Mucosa of descending colon (tissue), 3 donors: Measurements from ENCODE around the gene S1PR5. TPM values are rescaled to one million over a fixed set of nuclear protein-coding genes. Genes with fewer than 3 reads are reported as not detected.
A peak's percentile ranks its signal among the peaks of the same experiment; 100 is the strongest.

Experiments
- ATAC-seq: fragments of 200-7000 bp; cut with Tn5 transposase; one replicate; pipeline ENCODE4 v1.9.1; 2020; ENCODE audit warnings: mild to moderate bottlenecking, moderate library complexity
- DNase-seq, 3 donors: peaks; one replicate each; pipeline ENCODE4 v3.0.0-alpha.2; 2020
- H3K36me3 ChIP-seq: fragments of 200-600 bp; one replicate; pipeline ENCODE4 v1.8.0; 2021; ENCODE audit warnings: low read depth, mild to moderate bottlenecking
- H3K4me1 ChIP-seq: fragments of 200-600 bp; one replicate; pipeline ENCODE4 v1.8.0; 2021; ENCODE audit warnings: low read depth, mild to moderate bottlenecking
- H3K4me3 ChIP-seq: fragments of 200-600 bp; one replicate; pipeline ENCODE4 v1.8.0; 2021; ENCODE audit warnings: mild to moderate bottlenecking
- H3K9me3 ChIP-seq: fragments of 200-600 bp; one replicate; pipeline ENCODE4 v1.8.0; 2021; ENCODE audit warnings: mild to moderate bottlenecking
- intact Hi-C, 2 donors: fragments of 100-400 bp; cut with DNase I in 1 of 2; cut with micrococcal nuclease in 1 of 2; formaldehyde crosslinking; loops; one replicate each; pipeline versions ENCODE4 v1.11.0 to v1.11.1; 2022; cut with DNase I, micrococcal nuclease
- total RNA-seq, 3 donors: library from RNA; stranded (reverse); fragmentation: NEBNext Ultra II Directional in 2 of 3; extraction: Animal tissue kit (Norgen Biotek cat#: 25700) in 2 of 3; gene quantifications; one replicate each; pipeline versions ENCODE4 v1.2.1 to v1.2.4, GENCODE V29; 2021 to 2023
- TF ChIP-seq, protein P1 (sequence below): fragments of 200-600 bp; IDR thresholded peaks from one replicate; pipeline ENCODE4 v1.8.0; 2022; ENCODE audit warnings: antibody characterized with exemption, mild to moderate bottlenecking
- donor health status: DM: no; HTN: no; CAD: no; lungs with moderate emphysema.
- donor health status: DM: no; HTN: no; CAD: no.
- donor health status: DM: no; HTN: yes; CAD: no.

Gene S1PR5
- total RNA-seq, 3 donors from 2014 or later = 0.23 to 0.31 TPM; not detected in 1

GRCh38 chr19:10520652-10521318 is 3.5 kb upstream of the S1PR5 start:
- H3K9me3 ChIP-seq = no peaks in the 10 kb centered on the region
- no peak for ATAC-seq
- no peaks in the 10 kb centered on the region for H3K36me3 ChIP-seq
- DNase-seq = peak in 1 of 3 donors; percentile 39
- intact Hi-C loops = no loop called here
- H3K4me3 ChIP-seq = no peak overlapping the region
- TF ChIP-seq, protein P1, sequence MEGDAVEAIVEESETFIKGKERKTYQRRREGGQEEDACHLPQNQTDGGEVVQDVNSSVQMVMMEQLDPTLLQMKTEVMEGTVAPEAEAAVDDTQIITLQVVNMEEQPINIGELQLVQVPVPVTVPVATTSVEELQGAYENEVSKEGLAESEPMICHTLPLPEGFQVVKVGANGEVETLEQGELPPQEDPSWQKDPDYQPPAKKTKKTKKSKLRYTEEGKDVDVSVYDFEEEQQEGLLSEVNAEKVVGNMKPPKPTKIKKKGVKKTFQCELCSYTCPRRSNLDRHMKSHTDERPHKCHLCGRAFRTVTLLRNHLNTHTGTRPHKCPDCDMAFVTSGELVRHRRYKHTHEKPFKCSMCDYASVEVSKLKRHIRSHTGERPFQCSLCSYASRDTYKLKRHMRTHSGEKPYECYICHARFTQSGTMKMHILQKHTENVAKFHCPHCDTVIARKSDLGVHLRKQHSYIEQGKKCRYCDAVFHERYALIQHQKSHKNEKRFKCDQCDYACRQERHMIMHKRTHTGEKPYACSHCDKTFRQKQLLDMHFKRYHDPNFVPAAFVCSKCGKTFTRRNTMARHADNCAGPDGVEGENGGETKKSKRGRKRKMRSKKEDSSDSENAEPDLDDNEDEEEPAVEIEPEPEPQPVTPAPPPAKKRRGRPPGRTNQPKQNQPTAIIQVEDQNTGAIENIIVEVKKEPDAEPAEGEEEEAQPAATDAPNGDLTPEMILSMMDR = no peak
- peaks cover 20% of the 10 kb centered on the region for H3K4me1 ChIP-seq

GRCh38 chr19:10519421-10519820 is 2.2 kb upstream of the S1PR5 start:
- TF ChIP-seq, protein P1 = no peak
- intact Hi-C loops = no loop called here

GRCh38 chr19:10518444-10519361 is 1.5 kb upstream of the S1PR5 start:
- TF ChIP-seq, protein P1 = no peak
- no peaks in the 10 kb centered on the region for H3K9me3 ChIP-seq
- H3K4me1 ChIP-seq = peaks cover 20% of the 10 kb centered on the region
- H3K36me3 ChIP-seq = no peaks in the 10 kb centered on the region
- ATAC-seq (no peak), DNase-seq (no peak)
- no peak overlapping the region for H3K4me3 ChIP-seq
- intact Hi-C loops = no loop called here

More at GRCh38 chr19:10519421-10519820, 2.2 kb upstream of the S1PR5 start:
- Histone ChIP-seq H3K4me3 (no peak overlapping the region), H3K36me3 (no peaks in the 10 kb centered on the region), H3K4me1 (peaks cover 20% of the 10 kb centered on the region), H3K9me3 (no peaks in the 10 kb centered on the region)
- ATAC-seq (no peak), DNase-seq (no peak)

DNA sequence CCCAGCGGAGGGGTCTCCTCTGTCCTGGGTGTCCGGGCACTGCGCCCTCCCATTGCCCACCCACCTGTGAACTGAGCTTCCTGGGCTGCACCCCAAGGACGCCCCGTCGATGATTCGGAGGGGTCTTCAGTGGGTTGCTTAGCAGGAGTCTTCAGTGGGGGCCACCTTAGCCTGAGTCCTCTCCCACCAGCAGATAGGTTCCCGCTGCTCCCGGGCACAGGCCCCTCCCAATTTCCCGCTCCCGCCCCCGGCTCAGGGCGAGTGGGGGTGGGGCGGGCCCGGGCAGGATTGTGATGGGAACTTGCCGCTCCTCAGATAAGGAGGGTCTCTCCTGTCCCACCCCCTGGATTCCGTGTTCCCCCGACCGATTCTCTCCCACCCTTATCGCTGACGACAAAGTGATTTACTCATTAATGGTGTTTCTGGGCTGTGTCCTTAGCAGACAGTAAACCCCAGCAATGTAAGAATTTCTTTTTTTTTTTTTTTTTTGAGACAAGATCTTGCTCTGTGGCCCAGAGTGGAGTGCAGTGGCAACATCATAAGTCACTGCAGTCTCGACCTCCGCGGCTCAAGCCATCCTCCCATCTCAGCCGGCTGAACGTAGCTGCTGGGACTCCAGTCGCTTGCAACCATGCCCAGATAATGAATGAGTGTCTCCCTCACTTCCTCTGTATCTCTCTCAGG is 655 bp upstream of the S1PR5 start:
- no peaks in the 10 kb centered on the region for H3K36me3 ChIP-seq
- no peaks in the 10 kb centered on the region for H3K9me3 ChIP-seq
- H3K4me3 ChIP-seq = no peak overlapping the region
- H3K4me1 ChIP-seq = peaks cover 20% of the 10 kb centered on the region
- TF ChIP-seq, protein P1 = no peak
- no peak for DNase-seq
- ATAC-seq = peak; percentile 13
- intact Hi-C loops = no loop called here

GRCh38 chr19:10516671-10517286 is 468 bp downstream of the S1PR5 start:
- peaks cover 20% of the 10 kb centered on the region for H3K4me1 ChIP-seq
- TF ChIP-seq, protein P1 = no peak
- intact Hi-C loops = no loop called here
- H3K9me3 ChIP-seq = no peaks in the 10 kb centered on the region
- DNase-seq = no peak
- H3K36me3 ChIP-seq = no peaks in the 10 kb centered on the region
- no peak for ATAC-seq
- no peak overlapping the region for H3K4me3 ChIP-seq
